CD4-positive, alpha-beta T cell treated with Interleukin-2 at 100 ng/mL for 4 hours (primary cell): Measurements from ENCODE around the gene BOD1L2.

Source experiments
- DNase-seq: peaks from one replicate; pipeline ENCODE4 v3.0.0-alpha.2; 2020; ENCODE audit warnings: low spot score

The BOD1L2 gene

DNA sequence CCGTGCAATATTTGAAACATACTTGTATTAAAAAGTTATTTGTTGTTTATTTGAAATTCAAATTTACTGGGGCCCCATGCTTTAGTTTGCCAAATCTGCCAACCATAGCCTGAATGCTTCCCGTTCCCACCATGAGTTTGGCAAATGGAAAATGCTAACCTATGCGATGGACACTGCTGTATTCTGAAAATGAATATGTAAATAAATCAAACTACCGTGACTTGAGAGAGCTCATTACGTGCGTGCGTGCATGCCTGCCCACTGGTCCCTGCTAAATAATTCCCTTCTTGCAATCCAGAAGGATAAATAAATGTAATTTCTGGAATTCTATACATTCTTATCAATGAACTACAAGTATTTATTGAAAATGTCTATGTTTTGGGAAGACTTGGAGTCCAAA lies 3.2 kb downstream of the BOD1L2 start:
- DNase-seq: no peak

DNA sequence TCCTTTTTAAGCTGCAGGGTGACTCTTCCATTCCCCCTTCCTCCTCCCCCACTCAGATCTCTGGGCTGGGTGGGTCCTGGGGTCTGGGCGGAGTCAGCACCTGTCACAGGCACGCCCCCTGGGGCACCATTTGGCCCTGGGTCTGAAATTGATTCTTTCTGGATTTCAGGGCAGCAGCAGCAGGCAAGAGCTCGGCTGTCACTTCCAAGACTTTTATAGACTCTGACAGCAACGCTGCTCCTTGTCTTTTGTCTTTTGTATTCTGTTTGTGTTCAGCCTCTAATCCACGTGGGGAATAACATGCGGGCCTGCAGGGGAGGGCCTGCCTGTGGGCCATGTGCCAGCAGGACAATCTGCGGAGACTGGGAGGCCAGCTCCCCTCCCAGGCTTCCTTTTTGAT lies 3.9 kb downstream of the BOD1L2 start:
- DNase-seq: no peak

DNA sequence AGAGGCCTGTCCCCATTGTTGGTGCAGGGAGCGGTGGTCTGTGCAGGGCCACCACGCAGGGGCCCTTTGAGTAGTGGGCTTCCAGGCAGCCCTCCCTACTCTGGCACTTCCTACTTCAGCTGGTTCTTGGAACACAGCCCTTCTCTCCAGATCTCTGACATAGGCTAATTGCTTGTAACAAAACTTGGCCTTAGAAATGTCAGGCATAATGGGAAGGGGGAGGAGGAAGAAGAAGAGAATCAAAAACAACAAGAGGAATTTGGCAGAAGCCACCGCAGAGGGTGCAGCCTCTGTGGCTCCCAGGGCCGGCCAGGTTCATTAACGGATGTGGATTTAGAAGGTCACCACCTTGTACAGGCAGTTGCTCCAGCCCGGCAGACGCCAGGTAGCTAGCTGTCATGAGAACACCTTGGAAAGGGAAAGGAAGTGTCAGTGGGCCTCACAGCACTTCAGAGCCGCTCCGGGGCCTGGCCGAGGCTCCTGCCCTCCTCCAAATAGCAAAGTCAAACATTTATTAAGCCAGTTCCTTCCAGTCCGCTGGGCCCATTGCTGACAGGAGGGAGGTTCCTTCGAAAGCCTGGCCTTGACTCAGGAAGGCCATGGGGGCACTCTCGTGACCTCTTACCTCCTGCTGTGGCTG lies 7.4 kb downstream of the BOD1L2 start:
- DNase-seq: no peak

DNA sequence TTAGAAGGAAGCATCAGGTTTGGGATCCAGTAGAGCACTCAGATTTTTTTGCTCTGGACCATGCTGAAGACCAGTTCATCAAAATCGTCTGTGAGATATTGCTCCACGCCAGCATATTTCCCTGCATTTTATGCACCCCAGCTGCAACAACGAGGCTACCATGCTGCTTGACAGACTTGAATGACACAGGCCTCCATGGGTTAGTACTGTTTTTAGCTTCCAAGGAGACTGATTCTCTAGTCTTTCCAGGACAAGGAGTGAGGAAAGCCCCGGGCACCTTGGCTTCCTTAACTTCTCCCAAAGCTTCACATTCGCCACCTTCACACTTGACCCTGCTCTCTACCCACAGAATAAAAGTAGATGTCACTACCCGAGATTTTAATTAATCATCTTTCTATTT lies 17.5 kb downstream of the BOD1L2 start:
- no peak for DNase-seq

DNA sequence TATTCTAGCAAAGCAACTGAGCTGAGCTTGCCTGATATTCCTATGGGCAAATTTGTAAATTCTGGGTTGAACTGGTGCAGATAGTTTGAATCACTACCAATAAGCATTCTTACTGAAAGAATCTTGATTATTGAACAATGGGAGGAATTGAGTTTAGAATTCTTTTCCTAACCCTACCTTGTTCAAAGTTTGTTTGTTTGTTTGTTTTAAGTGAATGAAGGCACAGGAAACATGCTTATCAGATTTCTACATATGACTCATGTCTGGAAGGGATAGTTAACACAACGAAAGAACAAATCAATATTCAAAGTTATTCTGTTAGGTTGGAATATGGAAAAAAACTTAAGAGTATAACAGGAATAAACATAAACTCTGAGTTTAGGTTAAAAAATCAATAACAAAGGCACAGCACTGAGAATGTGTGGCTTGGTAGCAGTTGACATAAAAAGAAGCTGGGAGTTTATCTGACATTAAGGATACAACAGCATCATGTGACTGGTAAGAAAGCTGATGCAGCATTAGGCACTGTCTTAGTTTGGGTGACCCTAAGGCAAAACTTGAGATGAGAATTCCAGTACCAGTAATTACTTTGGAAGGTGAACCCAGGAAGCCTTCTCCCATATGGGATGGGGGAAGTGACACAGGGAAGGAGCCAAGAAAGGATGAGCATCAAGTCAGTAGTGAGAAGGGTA lies 20.9 kb downstream of the BOD1L2 start:
- no peak for DNase-seq

DNA sequence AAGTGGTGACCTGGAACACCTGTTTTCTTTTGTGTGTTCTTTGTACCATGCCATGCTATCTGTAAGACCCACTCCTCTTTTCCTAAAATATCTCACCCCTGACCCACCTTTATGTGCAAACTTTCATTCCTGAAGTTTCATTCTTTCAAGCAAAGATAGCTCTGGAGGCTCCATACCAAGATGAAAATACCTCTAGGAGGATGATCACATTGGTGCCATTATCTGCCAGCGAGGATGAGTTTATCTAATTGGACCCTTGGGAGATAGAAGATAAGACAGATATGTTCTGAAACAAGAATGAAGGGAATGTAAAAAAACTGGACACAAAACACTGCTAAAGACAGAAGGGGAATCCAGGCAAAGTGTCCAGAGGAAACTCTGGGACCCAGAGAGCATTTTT lies 24.1 kb downstream of the BOD1L2 start:
- no peak for DNase-seq

DNA sequence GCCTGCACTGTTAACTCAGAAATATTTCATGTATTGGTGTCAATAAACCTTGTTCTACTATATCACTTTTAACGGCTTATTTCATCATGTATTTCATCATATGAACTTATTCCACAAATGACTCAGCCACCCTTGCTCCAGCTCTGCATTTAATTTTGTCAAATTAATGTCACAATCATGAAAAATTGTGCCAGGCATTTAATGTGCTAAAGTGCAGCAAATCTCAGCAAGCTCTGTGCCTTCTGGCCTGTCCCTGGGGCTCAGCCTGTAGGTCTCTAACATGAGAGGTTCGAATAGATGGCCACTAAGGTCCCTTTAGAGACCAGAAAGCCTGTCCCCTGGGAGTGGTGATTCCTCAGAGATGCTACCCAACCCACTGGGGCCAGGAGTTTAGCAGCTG lies 28.6 kb downstream of the BOD1L2 start:
- DNase-seq: no peak

DNA sequence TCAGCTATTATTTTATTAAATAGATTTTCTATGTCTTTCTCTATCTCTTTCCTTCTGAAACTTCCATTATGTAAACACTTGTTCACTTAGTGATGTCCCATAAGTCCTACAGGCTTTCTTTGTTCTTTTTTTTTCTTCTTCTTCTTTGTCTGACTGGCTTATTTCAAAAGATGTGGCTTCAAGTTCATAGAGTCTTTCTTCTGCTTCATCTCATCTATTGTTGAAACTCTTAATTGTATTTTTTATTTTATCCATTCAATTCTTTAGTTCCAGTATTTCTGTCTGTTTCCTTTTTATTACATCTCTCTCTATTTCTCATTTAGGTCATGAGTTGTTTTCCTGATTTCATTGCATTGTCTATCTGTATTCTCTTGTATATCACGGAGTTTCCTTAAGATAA lies 38.5 kb downstream of the BOD1L2 start:
- no peak for DNase-seq

DNA sequence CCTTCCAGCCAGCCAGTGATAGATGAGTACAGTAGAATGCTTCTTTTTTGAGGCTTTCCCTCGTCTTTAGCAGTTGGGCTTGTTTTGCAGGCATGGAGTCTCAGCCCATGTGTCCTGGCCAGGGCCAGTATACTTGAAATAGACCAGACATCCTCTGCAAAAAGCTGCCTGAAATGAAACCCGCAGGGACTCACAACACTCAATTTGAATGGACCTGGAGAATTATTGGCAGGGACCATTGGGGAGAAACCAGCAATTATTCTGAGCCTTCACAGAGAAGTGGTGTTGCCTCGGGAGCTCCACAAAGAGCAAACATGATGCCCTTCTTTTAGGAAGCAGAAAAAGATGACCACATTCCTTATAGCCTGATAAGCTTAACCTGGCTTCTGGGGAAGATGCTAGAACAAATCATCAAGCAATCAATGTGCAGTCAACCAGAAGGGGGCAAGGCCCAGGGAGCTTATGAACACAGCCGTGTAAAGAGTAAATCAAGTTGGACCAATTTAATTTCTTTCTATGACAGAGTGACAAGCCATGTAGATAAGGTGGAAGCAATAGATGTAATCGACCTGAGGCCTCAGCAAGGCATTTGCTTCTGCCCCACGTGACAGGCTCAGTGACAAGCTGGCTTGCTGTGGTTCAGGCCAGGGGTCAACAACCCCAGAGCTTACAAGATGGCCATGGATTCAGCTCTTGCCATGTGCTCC lies 42.1 kb downstream of the BOD1L2 start:
- DNase-seq: no peak

DNA sequence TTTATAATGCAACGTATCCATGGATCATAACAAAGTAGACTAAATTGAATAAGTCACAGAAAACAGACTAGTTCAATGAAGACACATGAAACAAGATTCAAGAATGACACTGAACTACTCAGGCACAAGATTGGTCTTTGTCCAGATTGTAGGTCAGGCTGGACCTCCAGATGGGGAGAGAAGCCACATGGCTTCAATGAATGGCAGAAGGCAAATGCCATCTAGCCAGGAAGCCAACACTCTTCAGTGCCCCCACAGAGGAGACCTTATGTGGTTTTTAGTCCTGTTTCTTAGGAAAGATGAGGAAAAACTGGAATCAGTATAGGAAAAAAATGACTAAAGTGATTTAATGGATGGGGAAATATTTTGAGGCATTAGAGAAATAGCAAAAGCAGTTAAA lies 43.1 kb downstream of the BOD1L2 start:
- DNase-seq: no peak

DNA sequence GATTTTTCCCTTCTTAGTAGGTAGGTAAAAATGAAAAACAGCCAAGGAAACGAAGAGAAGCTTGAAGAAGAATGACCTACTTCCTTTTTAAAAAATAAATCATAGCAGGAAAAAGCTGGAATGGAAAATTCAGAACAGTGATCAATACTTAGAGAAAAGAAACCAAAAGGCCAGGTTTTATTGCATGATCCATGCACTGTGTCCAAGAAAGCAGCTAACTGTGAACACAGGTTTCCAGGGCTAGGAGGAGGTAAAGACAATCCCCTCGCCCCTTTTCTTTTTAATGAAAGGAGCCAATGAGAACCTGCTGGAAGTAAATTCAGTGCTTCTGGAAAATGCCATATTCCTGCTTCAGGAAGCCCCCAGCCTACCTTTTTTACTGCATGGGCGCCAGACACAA lies 47.2 kb downstream of the BOD1L2 start:
- DNase-seq: no peak

DNA sequence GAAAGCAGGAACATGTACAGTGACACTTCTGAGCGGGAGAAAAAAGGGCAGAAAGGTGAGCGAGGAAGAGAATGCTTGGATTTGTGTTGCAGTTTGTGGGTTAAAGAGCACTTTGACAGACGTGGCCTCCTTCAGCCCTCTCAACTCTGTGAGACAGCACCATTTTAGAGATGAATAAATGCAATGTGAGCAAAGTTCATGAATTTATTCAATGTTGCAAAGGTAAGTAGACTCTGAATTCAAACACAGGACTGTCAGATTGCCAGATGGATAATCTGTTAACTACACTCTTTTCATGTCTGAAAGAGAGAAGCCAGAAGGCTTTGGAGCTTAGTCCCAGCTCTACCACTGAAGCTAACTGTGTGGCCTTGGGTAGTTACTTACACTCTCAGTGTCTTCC lies 47.7 kb downstream of the BOD1L2 start:
- no peak for DNase-seq

DNA sequence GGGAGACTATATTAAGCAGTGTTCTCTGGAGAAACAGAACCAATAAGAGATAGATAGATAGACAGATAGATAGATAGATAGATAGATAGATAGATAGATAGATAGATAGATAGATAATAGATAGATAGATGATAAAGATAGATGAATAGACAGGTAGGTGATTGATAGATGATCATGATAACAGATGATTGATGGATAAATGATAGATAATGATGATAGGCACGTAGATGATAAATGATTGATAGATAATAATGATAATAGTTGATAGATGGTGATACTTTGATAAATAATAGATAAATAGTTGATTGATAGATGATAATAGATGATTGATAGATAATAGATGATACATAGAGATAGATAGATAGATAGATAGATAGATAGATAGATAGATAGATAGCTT lies 48.5 kb downstream of the BOD1L2 start:
- no peak for DNase-seq

DNA sequence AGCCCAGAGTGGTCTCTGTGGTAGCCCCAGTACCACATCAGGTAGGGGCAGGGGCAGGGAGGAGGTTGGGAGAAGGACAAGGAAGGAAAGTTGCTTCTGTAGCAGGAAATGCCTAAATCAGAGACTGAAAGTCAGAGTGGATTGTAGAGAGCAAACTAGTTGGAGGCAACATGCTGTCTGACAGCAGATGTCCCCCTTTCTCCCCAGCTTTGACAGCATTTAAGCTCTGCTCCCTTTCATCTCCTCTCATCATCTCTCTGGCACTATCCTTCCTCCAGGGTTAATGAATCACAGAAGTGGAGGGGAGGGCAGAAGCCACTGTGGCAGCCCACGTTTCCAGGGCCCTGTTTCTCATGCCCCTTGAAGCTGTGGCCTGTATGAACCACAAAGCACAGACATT lies 50.4 kb downstream of the BOD1L2 start:
- DNase-seq: no peak

DNA sequence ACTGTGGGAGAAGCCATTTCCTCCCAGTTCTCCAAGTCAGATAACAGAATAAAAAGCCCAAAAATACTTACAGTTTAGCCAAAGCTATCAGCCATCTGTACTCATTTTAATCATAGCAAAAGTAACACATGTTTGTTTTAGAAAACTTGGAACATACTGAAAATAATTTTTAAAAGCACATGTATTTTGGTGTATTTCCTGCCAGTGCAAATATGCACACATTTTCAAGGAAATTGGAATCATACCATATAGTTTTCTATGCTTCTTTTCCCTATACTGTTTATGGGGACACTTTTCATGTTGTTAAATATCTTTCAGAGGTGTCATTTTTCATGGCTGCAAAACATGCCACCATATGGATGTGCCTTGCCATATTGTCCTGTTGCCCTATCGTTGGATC lies 51.2 kb downstream of the BOD1L2 start:
- DNase-seq: no peak
